Nephron (organoid): ENCODE measurements around the gene LAMA4.

ENCODE experiments used
- H3K27ac Mint-ChIP-seq, 3 experiments: 2 replicates each; pipeline ENCODE4 v1.8.0; 2020; ENCODE audit warnings: mixed read lengths in 3 of 3, mild to moderate bottlenecking in 2 of 3, moderate library complexity in 1 of 3
- H3K27me3 Mint-ChIP-seq: 2 replicates; pipeline ENCODE4 v1.8.0; 2021; ENCODE audit warnings: low read depth, mild to moderate bottlenecking, moderate library complexity, mixed read lengths
- H3K36me3 Mint-ChIP-seq: 2 replicates; pipeline ENCODE4 v1.8.0; 2020; ENCODE audit warnings: low read depth, mixed read lengths
- H3K4me1 Mint-ChIP-seq: 2 replicates; pipeline ENCODE4 v1.8.0; 2020; ENCODE audit warnings: mixed read lengths
- H3K4me3 Mint-ChIP-seq, 3 experiments: 2 replicates each; pipeline ENCODE4 v1.8.0; 2020; ENCODE audit warnings: mild to moderate bottlenecking in 3 of 3, mixed read lengths in 3 of 3, moderate library complexity in 2 of 3
- H3K9me3 Mint-ChIP-seq: 2 replicates; pipeline ENCODE4 v1.8.0; 2020; ENCODE audit warnings: mixed read lengths
- TF ChIP-seq, protein P1 (sequence below), 3 experiments: fragments of 200-600 bp; sonication (generic); IDR thresholded peaks; one replicate each; pipeline ENCODE4 v1.5.0; 2021; ENCODE audit warnings: antibody characterized with exemption in 3 of 3; ENCODE audit not compliant: unreplicated experiment in 3 of 3

Gene LAMA4

DNA sequence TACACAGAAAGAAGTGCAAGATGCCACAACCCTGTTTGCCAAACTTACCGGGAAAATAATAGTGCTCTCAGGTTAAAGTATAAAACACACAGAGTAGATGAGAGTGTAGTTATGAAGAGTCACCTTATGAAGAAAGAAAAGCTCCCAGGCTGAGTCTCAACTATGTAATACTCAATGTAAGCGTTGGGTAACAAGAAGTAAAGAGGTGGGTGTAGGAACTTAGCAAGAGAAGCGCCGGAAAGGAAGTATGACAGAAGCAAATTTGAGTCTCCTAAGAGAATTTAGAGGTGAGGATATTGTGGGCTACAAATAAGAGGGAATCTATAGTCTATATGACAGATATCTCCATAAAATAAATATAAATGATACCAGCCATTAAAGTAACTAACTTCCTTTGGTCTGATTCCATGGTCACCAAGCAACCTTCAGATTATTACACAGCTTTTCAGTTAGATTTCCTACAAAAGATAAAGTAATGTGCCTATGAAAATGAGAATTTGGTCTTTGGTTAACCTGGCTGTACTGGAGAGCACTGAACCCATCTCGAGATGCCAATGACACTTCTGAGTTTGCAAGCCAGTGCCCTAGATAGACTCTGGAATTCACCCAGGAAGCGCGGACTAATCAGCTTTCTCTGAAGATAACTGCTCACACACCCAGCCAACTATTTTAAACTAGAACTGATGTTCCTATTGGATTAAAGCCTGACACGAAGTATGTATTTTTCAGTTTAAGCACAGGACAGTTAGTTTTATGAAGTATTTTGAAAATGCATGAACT, 168.9 kb downstream of the LAMA4 start:
- Mint-ChIP-seq H3K9me3 (no peaks in the 10 kb centered on the region), H3K27me3 (no peaks in the 10 kb centered on the region), H3K27ac (no peak overlapping the region), H3K36me3 (peaks cover 13% of the 10 kb centered on the region), H3K4me1 (peaks cover 8% of the 10 kb centered on the region), H3K4me3 (peak overlapping the region; percentile 58 to 66 (median 59))
- TF ChIP-seq, protein P1, sequence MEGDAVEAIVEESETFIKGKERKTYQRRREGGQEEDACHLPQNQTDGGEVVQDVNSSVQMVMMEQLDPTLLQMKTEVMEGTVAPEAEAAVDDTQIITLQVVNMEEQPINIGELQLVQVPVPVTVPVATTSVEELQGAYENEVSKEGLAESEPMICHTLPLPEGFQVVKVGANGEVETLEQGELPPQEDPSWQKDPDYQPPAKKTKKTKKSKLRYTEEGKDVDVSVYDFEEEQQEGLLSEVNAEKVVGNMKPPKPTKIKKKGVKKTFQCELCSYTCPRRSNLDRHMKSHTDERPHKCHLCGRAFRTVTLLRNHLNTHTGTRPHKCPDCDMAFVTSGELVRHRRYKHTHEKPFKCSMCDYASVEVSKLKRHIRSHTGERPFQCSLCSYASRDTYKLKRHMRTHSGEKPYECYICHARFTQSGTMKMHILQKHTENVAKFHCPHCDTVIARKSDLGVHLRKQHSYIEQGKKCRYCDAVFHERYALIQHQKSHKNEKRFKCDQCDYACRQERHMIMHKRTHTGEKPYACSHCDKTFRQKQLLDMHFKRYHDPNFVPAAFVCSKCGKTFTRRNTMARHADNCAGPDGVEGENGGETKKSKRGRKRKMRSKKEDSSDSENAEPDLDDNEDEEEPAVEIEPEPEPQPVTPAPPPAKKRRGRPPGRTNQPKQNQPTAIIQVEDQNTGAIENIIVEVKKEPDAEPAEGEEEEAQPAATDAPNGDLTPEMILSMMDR (IDR thresholded peaks at IDR 0.05; ENCODE audit: unreplicated experiment in 3 of 3), result no peak

DNA sequence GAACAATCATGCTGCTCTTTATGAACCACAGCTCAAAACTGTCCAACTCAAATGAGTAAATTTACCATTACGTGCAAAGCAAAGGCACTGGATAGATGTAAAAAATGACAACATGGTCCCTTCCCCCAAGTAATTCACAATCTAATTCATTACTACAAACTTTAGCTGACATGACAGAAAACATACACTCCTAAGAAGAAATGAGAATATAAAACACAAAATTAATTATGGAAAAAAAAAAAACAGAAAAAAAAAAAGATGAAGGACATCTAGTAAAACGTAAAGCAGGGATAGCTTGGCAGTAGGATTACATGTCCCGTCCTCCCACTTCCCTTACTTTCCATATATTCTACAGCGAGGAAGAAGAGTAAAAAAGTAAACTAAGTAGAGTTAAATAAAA, 172.8 kb downstream of the LAMA4 start:
- H3K27me3 Mint-ChIP-seq, result no peaks in the 10 kb centered on the region
- H3K27ac Mint-ChIP-seq, result no peak overlapping the region
- TF ChIP-seq, protein P1 (IDR thresholded peaks at IDR 0.05; ENCODE audit: unreplicated experiment in 3 of 3), result no peak
- H3K4me3 Mint-ChIP-seq, result no peak overlapping the region
- no peaks in the 10 kb centered on the region for H3K9me3 Mint-ChIP-seq
- peaks cover 8% of the 10 kb centered on the region for H3K4me1 Mint-ChIP-seq
- peaks cover 23% of the 10 kb centered on the region for H3K36me3 Mint-ChIP-seq

GRCh38 chr6:112066606-112067005, 187.8 kb downstream of the LAMA4 start:
- no peak overlapping the region for H3K4me3 Mint-ChIP-seq
- H3K27ac Mint-ChIP-seq, result no peak overlapping the region
- H3K4me1 Mint-ChIP-seq, result peaks cover 5% of the 10 kb centered on the region
- H3K9me3 Mint-ChIP-seq, result no peaks in the 10 kb centered on the region
- H3K27me3 Mint-ChIP-seq, result no peaks in the 10 kb centered on the region
- TF ChIP-seq, protein P1 (IDR thresholded peaks at IDR 0.05; ENCODE audit: unreplicated experiment in 3 of 3), result no peak
- H3K36me3 Mint-ChIP-seq, result peaks cover 6% of the 10 kb centered on the region

DNA sequence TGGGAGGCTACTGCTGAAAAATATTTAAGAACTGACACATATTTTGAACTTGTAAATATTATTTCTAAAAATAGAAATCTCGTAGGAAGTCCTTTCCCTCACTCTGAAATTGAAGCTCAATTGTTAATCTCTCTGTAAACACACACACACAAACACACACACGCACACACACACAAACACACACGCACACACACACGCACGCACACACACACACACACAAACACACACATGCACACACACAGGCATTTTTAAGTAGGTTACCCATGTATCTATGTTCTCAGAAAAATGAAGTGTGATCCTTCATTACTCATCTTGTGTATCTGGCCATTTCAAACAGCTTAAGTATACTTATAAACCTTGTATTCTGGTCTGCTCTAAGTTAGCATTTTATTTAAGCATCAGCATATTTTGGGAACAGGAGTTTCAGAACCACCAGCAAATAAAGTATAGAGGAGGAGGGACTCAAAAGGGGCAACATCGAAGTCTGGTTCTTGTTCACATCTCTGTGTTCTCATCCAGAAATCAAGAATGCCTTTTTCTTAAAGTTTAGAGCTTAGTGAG, 188.9 kb downstream of the LAMA4 start:
- peaks cover 5% of the 10 kb centered on the region for H3K4me1 Mint-ChIP-seq
- no peak overlapping the region for H3K4me3 Mint-ChIP-seq
- H3K27me3 Mint-ChIP-seq, result no peaks in the 10 kb centered on the region
- no peak overlapping the region for H3K27ac Mint-ChIP-seq
- peaks cover 3% of the 10 kb centered on the region for H3K36me3 Mint-ChIP-seq
- TF ChIP-seq, protein P1 (IDR thresholded peaks at IDR 0.05; ENCODE audit: unreplicated experiment in 3 of 3), result no peak
- no peaks in the 10 kb centered on the region for H3K9me3 Mint-ChIP-seq

DNA sequence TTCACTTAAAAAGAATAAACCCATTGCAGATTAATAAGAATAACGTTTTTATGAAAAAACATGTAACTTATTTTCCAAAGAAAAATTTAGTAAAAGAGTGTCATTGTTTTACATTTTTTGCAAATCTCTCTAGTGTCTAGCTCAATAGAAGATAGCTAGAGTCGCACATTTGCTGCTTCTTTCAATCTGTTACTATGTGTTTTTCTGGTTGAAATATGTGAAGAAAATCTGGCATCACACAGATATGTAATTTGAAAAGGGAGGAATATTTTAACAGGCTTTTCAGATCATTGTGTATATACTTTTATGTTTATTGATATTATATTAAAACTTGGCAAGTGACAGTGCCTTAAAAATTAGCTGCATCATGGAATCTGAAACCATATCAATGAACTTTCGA, 191.4 kb downstream of the LAMA4 start:
- Mint-ChIP-seq H3K9me3 (no peaks in the 10 kb centered on the region), H3K4me3 (no peak overlapping the region), H3K4me1 (peaks cover 5% of the 10 kb centered on the region), H3K27ac (no peak overlapping the region), H3K36me3 (no peaks in the 10 kb centered on the region), H3K27me3 (no peaks in the 10 kb centered on the region)
- TF ChIP-seq, protein P1 (IDR thresholded peaks at IDR 0.05; ENCODE audit: unreplicated experiment in 3 of 3), result no peak

DNA sequence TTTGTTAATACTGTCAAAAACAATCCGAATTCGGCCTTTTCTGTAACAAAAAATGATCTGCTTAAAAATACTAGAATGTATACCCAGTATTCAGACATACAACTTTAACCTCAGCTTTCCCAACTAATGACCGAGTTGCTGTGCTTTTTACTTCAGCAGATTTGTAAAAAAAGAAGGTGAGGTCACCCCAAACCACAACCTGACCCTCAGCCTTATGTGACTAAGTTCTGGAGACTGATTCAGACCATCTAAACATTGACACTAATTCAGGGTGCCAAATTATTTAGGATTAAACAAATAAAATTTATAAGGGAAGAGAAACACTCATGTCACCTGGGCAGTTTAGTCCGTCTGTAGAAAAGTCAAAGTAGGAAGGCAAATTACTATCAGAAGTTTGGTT, 192.8 kb downstream of the LAMA4 start:
- Mint-ChIP-seq H3K4me3 (no peak overlapping the region), H3K36me3 (no peaks in the 10 kb centered on the region), H3K4me1 (peaks cover 5% of the 10 kb centered on the region), H3K27me3 (no peaks in the 10 kb centered on the region), H3K27ac (no peak overlapping the region), H3K9me3 (no peaks in the 10 kb centered on the region)
- TF ChIP-seq, protein P1 (IDR thresholded peaks at IDR 0.05; ENCODE audit: unreplicated experiment in 3 of 3), result no peak
